GM06990 (cell line): ENCODE measurements around the gene PPP1R13B.

Experiments
- DNase-seq: peaks from one replicate; pipeline ENCODE4 v3.0.0-alpha.2; 2011; ENCODE audit not compliant: insufficient read length; ENCODE audit errors: extremely low read depth
- H3K27me3 ChIP-seq: replicated peaks from 2 replicates; pipeline ENCODE4 v1.6.0; 2011; ENCODE audit warnings: low read length; ENCODE audit not compliant: control insufficient read depth, insufficient read depth
- H3K36me3 ChIP-seq: 2 replicates; pipeline ENCODE4 v1.5.1; 2011; ENCODE audit warnings: low read length; ENCODE audit not compliant: control insufficient read depth, insufficient read depth
- H3K4me3 ChIP-seq: replicated peaks from 2 replicates; pipeline ENCODE4 v1.5.1; 2011; ENCODE audit warnings: low read depth, mild to moderate bottlenecking, control low read depth, low read length
- TF ChIP-seq, protein P1 (sequence below): IDR thresholded peaks from 2 replicates; pipeline ENCODE4 v1.5.1; 2011; ENCODE audit warnings: low read length, control low read depth, mild to moderate bottlenecking, inconsistent platforms; ENCODE audit not compliant: insufficient read depth, poor library complexity, severe bottlenecking

The PPP1R13B gene

DNA sequence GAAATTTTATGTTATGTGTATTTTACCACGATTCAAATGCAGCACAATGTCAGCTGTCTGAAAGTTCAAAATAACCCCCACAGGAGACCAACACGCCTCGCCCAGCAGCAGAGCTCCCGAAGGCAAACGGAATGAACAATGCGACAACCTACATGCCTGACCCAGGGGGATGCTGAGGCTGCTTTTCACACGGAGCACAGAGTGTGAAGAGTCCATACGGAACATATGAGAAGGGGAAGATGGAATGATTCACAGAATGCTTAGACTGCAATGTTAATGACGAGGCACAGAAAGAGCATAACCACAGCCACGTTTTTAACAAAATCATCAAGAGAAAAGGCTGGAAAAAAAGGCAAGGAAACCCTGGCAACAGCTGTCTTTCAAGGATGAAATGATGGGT is 109.2 kb downstream of the PPP1R13B start:
- TF ChIP-seq, protein P1, sequence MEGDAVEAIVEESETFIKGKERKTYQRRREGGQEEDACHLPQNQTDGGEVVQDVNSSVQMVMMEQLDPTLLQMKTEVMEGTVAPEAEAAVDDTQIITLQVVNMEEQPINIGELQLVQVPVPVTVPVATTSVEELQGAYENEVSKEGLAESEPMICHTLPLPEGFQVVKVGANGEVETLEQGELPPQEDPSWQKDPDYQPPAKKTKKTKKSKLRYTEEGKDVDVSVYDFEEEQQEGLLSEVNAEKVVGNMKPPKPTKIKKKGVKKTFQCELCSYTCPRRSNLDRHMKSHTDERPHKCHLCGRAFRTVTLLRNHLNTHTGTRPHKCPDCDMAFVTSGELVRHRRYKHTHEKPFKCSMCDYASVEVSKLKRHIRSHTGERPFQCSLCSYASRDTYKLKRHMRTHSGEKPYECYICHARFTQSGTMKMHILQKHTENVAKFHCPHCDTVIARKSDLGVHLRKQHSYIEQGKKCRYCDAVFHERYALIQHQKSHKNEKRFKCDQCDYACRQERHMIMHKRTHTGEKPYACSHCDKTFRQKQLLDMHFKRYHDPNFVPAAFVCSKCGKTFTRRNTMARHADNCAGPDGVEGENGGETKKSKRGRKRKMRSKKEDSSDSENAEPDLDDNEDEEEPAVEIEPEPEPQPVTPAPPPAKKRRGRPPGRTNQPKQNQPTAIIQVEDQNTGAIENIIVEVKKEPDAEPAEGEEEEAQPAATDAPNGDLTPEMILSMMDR = no peak
- Histone ChIP-seq H3K4me3 (no peak overlapping the region), H3K36me3 (peaks cover 11% of the 10 kb centered on the region), H3K27me3 (no peaks in the 10 kb centered on the region)
- DNase-seq = no peak

DNA sequence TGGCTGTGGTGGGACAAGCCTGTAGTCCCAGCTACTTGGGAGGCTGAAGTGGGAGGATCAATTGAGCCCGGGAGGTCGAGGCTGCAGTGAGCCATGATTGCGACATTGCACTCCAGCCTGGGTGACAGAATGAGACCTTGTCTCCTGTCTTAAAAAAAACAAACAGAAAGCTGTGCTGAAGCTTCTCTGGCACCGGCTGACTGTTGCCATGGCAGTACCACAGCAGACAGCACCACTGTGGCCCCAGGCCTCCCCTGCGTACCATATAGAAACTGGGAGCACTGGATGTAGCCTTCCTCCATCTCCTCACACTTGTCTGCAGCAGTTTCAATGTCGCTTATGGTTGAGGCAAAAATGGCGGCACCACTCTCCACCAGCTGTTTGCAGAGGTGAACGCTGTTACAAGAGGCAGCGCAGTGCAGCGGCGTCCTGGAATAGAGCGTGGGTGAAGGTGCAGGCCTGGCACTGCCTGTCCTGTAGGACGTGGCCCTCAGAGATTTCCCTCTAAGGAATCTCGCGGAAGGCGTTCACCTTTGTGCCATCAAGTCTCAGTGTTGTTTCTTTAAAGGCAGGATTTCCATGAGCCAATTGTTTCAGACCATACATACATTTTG is 109.8 kb downstream of the PPP1R13B start:
- Histone ChIP-seq H3K27me3 (no peaks in the 10 kb centered on the region), H3K36me3 (peaks cover 14% of the 10 kb centered on the region), H3K4me3 (no peak overlapping the region)
- TF ChIP-seq, protein P1 = no peak
- DNase-seq = no peak

DNA sequence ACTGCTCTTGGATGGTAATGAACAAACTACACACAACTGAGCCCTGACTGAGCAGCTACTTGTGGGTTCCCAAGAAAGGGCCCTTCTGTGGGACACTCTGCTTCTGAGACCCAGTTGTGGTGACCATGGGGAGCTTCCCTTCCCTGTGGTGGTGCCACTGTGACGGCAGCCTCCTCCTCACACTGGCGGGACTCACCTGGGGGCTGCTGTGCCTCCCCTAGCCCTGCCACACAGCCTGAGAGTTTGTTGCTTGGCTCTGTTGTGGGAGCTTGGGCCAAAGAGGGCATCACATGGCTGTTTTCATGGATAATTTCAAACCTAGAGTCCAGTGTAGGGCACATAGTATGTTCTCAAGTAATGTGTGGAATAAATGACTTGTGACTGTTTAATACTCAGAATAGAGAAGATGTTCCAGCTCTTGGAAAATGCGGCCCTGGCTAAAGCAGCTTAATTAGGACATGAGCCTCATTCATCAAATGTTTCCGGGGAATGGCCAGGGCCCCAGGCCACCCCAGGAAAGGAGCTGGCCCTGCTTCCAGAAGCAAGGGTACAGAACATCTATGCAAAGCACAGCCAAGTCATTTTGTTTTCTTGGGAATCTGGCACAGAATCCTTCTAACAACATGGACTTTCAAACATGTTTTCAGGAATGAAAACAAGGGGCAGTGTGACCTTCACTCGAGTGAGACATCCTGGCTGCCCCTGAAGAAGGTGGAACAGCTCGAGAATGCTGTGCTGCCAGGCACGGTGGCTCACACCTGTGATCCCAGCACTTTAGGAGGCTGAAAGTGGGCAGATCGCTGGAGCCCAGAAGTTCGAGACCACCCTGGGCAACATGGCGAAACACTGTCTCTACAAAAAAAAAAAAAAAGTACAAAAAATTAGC is 110.6 kb downstream of the PPP1R13B start:
- TF ChIP-seq, protein P1 = no peak
- no peak for DNase-seq

DNA sequence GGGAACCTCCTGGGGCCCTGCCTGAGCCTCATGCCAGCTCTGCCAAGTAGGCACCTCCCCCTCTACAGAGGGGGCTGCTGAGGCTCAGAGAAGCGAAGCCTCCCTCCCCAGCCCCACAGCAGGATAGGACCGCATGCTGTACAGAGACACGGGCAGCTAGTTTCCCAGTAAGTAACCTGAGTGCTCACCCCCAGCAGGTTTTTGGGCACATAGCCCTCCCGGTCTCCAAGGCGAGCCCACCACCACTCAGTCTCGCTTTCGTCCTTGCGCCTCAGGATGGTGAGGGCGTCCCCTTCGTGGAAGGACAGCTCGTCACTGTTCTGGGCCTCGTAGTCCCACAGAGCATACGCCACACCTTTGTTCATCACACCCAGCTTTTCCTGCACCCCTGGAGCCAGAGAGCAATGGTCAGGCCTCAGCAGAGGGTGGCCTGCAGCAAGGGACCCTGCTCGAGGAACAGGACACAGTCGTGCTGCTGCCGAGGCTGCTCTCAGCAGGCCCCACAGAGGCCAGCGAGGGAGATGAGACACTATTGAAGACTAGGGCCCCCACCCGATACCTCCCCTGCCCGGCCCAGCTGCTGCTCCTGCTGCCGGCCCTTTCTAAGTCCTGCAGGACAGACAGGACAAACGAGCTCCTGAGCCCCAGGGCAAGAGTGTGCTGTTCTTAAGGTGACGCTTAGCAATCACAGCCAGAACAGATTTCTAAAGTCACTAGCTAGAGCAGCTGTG is 111.4 kb downstream of the PPP1R13B start:
- Histone ChIP-seq H3K36me3 (peaks cover 13% of the 10 kb centered on the region), H3K4me3 (no peak overlapping the region), H3K27me3 (no peaks in the 10 kb centered on the region)
- TF ChIP-seq, protein P1 = no peak
- no peak for DNase-seq

More for the DNA sequence above, 110.6 kb downstream of the PPP1R13B start:
- Histone ChIP-seq H3K27me3 (no peaks in the 10 kb centered on the region), H3K4me3 (no peak overlapping the region), H3K36me3 (peaks cover 15% of the 10 kb centered on the region)

DNA sequence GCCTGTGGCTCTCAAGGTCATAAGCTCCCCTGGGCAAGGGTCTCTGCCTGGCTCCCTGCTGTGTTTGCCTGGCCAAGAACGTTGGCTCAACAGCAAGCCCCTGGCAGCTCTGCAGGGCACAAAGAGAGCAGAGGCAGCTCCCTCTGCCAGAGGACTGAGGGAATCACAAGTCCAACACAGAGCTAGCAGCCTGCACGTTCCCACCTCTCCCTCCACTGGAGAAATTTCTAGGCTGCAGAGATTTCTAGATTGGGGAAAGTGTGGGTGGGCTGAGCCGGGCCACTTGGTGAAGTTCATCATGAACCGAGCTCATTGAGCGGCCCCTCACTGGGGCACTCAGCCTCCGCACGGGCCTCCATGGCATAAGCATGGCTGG is 111.9 kb downstream of the PPP1R13B start:
- Histone ChIP-seq H3K36me3 (peaks cover 12% of the 10 kb centered on the region), H3K4me3 (no peak overlapping the region), H3K27me3 (no peaks in the 10 kb centered on the region)
- DNase-seq = no peak
- TF ChIP-seq, protein P1 = no peak
